ENCODE measurements around the gene INTS7. TPM values are rescaled to one million over a fixed set of nuclear protein-coding genes. Genes with fewer than 3 reads are reported as not detected.

INTS7 gene
- total and polyA plus RNA-seq, 9 of the 15 experiments (the other 6 are each of a cell fraction or from before 2014, with no cell fraction given) = 27.3 to 68.4 (median 40.4) TPM

- TF ChIP-seq NKRF (IDR thresholded peaks at IDR 0.05; ENCODE audit: borderline replicate concordance) (no peak), GATAD2B (IDR thresholded peaks at IDR 0.05; ENCODE audit: borderline replicate concordance) (no peak), ZNF740 (CRISPR knock-in tag; IDR thresholded peaks at IDR 0.05) (no peak), ZNF740 (tag; IDR thresholded peaks at IDR 0.05) (no peak), POLR3A (IDR thresholded peaks at IDR 0.05; ENCODE audit: borderline replicate concordance, extremely low read depth, insufficient read depth, insufficient read length) (no peak), ETV5 (CRISPR knock-in tag; IDR thresholded peaks at IDR 0.05; ENCODE audit: low read depth) (no peak), TBL1XR1 (IDR thresholded peaks at IDR 0.05; ENCODE audit: low read length in 2 of 2) (peak; percentile 31 to 36; a peak in 1 of 4 replicates), FOXJ2 (tag; IDR thresholded peaks at IDR 0.05) (no peak; the same call in 1 of the 2 replicates), MYNN (IDR thresholded peaks at IDR 0.05) (no peak), MYNN (CRISPR knock-in tag; IDR thresholded peaks at IDR 0.05) (no peak), MAFK (IDR thresholded peaks at IDR 0.05; ENCODE audit: low read length) (no peak), USF2 (CRISPR knock-in tag; IDR thresholded peaks at IDR 0.05) (no peak), RBM25 (IDR thresholded peaks at IDR 0.05; ENCODE audit: low read depth, low read length, severe bottlenecking) (peak; percentile 75), PHF21A (IDR thresholded peaks at IDR 0.05; ENCODE audit: borderline replicate concordance, low read depth) (no peak), TCF3 (CRISPR knock-in tag; IDR thresholded peaks at IDR 0.05) (no peak), SMARCA4 (IDR thresholded peaks at IDR 0.05) (0 out of 2 replicates have a peak, but pooled peaks have one; percentile 50), ZNF780A (CRISPR knock-in tag; IDR thresholded peaks at IDR 0.05) (no peak), USF1 (CRISPR knock-in tag; IDR thresholded peaks at IDR 0.05) (0 out of 2 replicates have a peak, but pooled peaks have one; percentile 23), MAFG (tag; conservative IDR thresholded peaks at IDR 0.05) (peak; percentile 62), NRF1 (conservative IDR thresholded peaks at IDR 0.05 in 1 of 2, IDR thresholded peaks at IDR 0.05 in 1 of 2) (no peak), ZFP91 (CRISPR knock-in tag; IDR thresholded peaks at IDR 0.05) (peak; percentile 58; the same call in 1 of the 2 replicates), GTF2E2 (tag; IDR thresholded peaks at IDR 0.05) (0 out of 2 replicates have a peak, but pooled peaks have one; percentile 0), ZNF431 (CRISPR knock-in tag; IDR thresholded peaks at IDR 0.05) (no peak; the same call in 1 of the 2 replicates)
These were observed 738 bp downstream of the INTS7 start (continued) for GRCh38 chr1:212034516-212035122.

Data from K562 (cell line).